UCSD-AML1 (cell line): ENCODE measurements around the gene SOCS1.

Experiments
- DNase-seq: peaks from one replicate; lab custom pipeline; 2025; ENCODE audit not compliant: unreplicated experiment; lab: John Stamatoyannopoulos, UW

The SOCS1 gene

DNA sequence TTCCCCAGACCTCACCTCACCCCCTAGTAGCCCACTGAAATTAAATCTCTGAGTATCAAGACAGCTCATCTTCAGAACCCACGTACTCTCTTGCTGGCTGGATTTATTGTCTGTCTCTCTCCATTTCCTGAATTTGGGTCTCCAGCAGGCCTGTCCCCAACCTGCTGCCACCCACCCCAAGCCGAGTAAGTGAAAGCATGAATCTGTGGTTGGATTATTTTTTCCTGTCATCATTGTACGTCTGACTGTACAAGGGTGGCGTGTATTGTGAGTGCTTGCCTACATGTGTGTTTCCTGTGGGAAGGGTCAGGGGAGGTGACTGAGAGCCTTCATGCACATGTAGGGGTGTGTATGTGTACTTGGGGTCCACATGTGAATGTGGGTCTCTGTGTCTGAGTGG is 7.7 kb upstream of the SOCS1 start:
- DNase-seq = no peak

DNA sequence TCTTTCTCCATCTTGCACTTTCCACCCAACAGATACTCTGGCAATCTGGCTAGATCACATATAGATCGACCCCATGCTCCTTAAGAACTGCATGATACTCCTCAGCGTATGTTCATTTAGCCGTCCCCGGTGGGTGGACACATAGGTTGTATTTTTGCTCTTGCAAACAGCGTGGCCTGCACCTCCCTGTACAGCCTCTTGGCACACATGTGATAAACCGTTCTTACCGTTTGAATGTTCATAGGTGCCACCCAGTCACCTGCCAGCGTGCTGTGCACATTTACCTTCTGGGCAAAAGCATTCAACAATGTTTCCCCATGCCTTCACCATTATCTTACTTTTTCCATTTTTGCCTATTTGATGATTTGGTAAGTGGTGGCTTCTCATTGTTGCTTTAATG is 6.9 kb upstream of the SOCS1 start:
- DNase-seq = no peak

DNA sequence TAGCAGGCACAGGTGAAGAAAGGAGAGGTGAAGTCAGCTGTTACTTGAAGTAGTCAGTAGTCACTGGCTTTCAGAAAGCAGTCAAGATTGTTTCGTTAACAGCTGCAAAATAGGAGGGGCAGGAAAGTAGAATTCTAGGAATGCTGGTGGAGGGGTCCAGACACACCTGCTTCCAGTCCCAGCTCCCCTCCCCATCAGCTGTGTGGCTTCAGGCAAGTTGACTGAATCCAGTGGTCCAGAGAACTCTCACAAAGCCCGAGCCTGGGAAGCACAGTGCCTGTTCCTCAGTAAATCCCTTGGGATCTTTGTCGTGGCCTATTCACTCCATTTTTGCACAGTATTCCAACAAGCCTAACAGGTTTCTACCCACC is 4.6 kb upstream of the SOCS1 start:
- no peak for DNase-seq

DNA sequence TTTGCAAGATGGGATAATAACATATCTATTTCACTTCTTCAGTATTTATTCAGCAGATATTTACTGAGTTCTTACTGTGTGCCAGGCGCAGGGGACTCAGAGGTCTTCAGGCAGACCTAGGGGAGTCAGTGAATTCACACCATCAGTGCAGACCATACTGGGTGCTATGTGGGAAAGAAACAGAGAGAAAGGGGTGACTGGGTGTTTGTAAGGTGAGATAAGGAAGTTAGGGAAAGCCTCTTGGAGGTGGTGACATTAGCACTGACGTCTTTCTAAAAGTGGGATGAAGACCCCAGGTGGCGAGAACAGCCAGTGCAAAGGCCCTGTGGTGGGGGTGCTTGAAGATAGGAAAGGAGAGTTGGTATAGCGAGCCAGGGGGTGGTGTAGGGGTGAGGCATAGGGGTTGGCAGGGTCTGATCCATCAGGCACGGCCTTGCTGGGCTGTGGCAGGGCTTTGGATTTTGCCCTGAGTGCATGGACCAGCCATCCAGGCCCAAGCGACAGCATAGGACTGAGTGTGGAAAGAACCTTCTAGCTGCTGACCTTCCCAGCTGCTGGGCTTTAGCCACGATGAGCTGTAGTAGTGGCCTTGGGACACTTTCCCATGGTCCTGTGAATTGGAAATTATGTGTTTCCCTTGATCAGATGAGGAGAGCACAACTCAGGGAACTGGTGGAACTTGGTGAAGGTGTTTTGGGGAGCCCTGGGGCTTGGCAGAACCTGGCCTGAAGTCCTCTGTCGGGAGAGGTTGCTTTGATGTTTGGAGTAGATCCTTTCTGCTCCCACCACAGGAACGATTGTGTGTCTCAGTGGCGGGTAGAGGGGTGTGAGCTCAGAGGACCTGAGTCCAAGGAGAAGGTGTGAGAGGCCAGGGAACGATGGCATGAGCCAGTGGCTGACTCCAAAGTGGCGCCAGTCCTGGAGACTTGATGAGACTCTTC is 3.9 kb upstream of the SOCS1 start:
- DNase-seq = no peak

DNA sequence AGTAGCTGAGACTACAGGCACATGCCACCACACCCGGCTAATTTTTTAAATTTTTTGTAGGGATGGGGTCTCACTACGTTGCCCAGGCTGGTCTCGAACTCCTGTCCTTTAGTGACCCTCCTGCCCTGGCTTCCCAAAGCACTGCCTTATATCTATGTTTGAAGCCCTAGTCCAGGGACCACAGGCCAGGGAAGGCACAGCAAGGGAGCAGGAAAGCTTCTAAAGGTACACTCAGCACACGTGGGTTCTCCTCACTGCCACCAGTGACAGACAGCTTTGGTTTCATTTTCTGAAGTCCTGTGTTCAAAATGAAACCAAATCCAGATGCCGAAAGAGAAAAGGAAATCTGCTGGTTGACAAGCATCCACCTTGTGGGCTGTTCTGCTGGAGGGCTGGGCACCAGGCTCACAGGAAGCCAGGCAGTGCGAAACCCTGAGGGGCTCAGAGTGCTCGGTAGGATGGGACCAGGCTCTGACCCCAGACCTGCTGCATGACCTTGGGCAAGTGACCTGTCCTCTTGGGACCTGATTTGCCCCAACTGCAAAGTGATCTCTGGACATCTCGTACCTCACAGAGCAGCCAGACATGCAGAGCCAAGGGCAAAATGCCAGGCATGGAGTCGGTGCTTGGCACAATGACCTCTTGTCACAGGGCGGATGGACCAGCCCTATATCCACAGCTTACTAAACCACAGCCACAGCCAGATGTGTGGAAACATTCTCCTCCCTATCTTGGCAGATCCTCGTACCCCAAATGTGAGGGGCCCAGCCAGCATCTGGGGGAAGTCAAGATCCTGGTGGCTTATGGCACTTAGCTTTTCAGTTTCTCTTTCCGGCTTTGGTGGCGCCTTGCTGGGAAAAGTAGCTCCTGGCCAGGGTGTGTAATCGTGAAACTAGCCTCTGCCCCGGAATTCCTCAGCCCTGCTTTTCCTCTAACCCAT is 2.8 kb upstream of the SOCS1 start:
- no peak for DNase-seq

DNA sequence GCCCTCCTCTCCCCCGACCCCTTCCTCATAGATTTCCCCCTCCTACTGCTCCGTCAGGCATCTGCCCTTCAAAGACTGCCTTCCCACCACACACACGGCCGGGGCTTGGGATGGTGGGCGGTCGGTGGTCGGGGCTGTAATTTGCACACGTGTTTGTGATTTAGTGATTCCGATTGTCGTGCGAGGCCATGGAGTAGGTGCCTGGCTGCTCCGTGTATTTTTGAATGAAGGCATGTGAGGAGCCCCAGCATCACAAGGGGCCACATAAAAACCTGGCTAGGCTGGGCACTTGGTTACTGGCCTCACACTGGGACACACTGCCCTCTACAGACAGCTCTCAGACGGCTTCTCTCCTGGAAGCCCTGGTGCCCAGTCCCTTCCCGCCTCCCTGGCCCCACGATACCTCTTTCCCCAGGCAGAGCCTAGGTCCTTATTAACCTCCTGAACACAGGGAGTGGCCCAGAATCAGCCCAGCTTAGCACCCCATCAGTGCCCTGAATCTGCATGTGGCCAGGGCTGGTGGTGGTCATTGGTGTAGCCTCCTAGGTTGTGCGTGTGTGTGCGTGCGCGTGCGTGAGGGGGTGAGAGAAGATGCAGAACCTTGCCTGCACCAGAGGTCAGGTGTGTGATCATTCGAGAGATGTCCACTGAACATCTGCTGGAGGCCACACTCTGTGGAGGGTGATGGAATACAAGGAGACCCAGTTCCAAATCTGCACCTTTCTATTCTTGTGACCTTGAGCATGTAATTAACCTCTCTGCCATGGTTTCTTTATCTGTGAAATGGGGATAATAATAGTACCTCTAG is 1.3 kb upstream of the SOCS1 start:
- DNase-seq = peak; percentile 75

DNA sequence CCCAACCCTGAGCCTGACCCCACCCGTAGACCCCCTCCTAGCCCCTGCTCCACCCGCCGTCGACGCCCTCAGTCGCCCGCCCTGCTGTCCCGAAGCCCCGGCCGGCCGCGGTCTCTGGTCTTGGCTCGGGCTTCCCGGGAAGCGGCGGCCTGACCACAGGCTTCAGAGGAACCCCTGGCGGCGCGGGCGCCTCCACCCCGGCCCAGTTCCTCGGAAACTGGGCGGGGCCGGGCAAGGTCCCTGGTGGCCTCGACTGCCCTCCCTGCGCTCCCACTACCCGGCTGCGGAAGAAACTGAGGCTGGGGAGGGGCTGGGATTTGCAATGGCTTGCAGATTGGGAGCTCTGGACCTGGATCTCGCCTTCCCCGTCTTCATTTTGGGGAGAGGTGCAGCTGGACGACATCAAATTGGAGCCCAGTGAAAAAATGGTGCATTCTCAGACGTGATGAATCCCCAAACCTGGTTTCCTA is 692 bp upstream of the SOCS1 start:
- peak; percentile 73 for DNase-seq

DNA sequence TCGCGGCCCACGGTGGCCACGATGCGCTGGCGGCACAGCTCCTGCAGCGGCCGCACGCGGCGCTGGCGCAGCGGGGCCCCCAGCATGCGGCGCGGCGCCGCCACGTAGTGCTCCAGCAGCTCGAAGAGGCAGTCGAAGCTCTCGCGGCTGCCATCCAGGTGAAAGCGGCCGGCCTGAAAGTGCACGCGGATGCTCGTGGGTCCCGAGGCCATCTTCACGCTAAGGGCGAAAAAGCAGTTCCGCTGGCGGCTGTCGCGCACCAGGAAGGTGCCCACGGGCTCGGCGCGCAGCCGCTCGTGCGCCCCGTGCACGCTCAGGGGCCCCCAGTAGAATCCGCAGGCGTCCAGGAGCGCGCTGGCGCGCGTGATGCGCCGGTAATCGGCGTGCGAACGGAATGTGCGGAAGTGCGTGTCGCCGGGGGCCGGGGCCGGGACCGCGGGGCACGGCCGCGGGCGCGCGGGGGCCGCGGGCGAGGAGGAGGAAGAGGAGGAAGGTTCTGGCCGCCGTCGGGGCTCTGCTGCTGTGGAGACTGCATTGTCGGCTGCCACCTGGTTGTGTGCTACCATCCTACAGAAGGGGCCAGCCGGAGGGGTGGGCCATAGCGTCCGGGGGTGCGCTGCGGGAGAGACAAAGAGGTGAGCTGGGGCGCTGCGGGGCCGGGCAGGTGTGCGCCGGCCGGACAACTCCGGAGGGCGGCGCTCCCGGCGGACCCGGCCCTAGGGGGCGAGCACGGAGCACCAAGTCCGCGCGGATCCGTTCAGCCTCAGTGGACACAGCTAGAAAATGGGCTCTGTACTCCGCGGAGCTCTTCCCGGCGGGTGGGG is 879 bp downstream of the SOCS1 start:
- peak; percentile 42 for DNase-seq

DNA sequence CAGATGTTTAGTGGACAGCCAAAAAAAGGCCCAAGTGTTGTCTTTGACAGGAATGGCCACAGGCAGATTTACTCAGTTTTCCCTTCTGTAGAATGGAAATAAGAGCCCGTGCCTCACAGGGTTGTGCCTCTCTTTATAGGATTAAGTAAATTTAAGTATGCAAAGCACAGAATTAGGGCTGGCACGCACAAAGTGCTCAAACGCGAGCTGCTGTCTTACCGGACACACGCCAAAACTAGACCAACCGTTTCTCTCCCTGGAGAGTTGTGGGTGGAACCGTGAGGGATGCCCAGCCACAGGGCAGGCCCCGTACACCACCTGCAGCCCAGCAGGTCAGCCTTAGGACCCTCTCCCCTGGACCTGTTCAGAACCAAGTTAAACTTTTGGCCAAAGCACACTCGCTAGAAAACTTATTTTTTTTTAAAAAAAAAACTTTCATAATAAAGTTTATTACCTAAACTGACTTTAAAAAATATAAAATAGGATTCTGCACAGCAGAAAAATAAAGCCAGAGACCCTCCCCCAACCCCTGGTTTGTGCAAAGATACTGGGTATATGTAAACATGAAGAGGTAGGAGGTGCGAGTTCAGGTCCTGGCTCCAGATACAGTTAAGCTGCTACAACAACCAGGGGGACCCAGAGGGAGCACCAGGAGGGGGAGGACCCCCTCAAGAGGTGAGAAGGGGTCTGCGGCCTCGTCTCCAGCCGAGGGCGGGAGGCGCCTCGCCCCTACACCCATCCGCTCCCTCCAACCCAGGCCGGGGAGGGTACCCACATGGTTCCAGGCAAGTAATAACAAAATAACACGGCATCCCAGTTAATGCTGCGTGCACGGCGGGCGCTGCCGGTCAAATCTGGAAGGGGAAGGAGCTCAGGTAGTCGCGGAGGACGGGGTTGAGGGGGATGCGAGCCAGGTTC is 1.8 kb downstream of the SOCS1 start:
- no peak for DNase-seq

DNA sequence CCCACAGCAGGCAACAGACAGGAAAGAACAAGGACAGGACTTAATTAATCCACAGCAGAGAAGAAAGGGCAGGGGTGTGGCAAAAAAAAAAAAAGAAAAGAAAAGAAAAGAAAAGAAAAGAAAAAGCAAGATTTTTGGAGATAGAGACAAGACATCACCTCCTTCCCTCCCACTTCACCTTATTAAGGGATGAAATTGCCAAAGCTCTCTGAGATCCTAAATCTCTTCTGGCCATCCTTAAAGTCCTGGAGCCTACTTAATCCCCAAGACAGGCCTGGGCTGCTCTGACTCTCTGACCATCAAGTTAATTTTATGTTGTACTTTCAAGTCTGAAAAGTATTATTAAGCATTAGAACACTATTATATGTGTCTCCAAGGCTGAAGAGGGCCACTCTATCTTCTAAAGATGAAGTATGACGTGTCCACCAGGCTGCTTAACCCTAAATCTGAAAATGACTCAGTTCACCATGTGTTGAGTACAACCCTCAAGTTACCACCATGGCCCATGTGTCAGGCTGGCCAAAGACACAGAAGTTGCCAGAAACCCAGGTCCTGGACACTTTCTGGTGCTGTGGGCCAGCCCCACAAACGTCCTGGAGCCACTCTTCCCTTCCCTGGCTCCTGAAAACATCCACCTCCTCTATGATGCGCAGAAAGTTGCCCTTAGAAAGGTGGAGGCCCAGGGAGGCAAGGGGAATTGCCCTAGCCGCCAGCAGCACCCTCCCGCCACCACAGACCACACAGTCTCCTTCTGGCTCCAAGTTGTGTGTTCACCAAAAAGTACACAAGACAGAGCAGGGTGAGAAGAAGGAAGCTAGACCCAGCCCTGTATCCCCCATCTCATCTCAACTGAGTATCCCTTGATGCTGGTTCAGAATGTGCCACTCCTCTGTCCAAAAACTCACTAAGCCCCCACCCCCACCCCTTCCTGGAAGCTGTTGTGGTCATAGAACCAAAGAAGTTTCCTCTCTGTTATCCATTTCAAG is 2.7 kb downstream of the SOCS1 start:
- peak; percentile 29 for DNase-seq

DNA sequence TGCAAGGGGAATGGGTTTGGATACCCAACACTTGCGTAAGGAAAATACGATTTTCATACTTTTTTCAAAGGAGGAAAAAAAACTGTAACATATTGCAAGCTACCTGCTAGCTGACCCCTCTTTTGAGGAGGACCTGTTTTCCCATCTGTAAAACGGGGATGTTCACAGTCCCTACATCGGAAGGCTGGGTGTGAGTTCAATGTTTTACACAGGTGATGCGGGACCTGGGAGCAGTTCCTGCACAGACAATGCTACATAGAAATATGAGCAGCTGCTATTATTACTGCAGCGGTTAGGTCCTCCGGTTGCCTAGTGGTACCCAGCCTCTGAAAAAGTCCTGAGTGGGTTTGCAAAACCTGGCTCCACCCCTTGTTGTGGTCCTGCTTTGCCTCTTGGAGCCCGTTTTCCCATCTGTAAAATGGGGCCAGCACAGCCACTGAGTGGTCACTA is 3.5 kb downstream of the SOCS1 start:
- DNase-seq = no peak

DNA sequence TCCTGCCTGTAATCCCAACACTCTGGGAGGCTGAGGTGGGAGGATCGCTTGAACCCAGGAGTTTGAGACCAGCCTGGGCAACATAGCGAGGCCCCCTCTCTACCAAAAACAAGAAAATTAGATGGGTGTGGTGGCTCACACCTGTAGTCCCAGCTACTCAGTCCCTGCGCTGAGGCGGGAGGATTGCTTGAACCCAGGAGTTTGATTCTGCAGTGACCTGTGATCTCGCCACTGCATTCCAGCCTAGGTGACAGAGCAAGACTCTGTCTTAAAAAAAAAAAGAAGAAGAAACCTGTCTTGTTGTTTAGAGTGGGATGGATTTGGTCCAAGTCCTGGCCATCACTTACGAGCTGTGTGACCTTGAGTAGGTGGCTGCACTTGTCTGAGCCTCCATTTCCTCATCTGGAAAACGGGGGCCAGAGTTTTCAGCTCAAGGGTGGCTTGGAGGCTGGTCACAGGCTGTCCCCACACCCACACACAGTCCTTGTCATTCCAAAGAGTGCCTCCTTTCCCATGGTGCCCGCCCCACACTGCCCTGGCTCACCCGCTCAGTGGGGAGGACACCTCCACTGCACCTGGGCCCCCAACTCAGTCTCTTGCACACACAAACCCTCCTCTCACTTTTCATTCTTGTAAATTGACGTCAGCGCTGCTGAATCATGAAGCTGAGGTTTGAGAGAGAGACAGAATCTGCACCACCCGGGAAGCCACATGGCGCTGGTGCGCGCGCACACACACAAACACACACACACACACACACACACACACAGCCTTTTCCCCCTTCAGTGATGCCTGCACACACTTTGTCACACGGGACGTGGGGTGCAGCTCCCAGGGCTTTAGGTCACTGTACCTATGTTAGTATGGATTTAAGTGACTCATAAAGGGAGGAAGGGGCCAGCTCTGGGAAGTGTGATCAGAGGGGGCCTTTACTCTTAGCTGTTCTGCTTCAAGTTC is 4.2 kb downstream of the SOCS1 start:
- peak; percentile 44 for DNase-seq

DNA sequence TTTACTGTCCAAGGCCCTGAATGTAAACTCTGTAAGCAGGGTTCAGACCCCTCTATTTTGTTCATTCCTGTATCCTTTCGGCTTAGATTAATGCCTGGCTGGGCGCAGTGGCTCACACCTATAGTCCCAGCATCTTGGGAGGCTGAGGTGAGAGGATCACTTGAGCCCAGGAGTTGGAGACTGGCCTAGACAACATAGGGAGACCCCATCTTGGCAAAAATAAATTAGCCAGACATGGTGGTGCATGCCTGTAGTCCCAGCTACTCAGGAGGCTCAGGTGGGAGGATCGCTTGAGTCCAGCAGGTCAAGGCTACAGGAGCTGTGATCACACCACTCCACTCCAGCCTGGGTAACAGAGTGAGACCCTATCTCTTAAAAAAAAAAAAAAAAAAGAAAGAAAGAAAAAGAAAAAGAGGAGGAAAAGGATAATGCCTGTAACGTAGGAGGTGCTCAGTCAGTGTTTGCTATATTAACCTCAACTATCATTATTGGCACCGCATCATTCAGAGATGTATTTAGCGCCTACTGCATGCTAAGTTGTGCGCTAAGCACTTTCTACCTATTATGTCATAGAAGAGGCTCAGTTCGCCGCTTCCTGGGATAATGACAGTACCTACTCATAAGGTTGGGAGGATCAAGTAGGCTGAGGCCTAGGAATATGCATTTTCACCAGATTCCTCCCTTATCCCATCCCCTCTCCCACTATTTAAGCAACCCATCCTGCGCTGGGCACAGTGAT is 5.0 kb downstream of the SOCS1 start:
- no peak for DNase-seq

DNA sequence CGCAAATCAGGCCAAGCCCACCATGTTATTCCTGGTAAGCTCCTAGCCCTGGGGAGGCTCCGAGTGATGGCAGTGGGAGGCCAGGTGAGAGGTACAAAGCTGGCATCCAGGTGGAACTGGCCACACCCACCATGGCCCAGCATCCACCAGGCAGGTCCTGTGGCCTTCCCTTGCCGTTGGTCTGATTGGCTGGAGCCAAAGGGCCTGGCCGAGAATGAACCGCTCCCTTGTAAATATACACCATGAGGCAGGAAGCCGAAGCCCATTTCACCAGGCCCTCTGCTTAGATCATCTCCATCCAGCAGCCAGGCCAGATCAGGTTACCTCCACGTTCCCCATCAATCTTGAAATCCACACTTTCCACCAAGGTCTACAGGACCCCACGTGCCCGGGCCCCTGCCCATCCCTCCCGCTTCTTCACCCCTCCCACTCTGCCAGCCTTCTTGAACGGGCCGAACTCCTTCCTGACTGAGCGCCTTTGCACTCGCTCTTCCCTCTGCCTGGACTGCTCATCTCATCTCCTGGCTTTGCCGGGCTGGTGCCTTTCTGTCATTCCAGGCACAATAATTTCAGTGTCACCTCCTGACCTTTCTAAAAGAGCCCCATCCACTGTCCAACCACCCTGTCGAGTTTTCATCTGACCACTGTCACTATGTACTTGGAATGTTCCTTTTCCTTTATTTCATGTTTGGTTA is 5.8 kb downstream of the SOCS1 start:
- DNase-seq = no peak
